Prostate gland (tissue), 2 donors: ENCODE data around the gene CPLANE2.
A peak's percentile ranks its signal among the peaks of the same experiment; 100 is the strongest.

Source experiments
- CTCF ChIP-seq, 4 experiments: fragments of 200-600 bp in 2 of 4; fragments of 450-650 bp in 2 of 4; sonication (generic) in 2 of 4; IDR thresholded peaks; 1 replicate in 3 of 4; 2 replicates in 1 of 4; pipeline ENCODE4 v1.5.1; 2016 to 2019; ENCODE audit warnings: antibody characterized with exemption in 4 of 4, mild to moderate bottlenecking in 2 of 4, moderate library complexity in 2 of 4
- POLR2A ChIP-seq: fragments of 450-650 bp; IDR thresholded peaks from one replicate; pipeline ENCODE4 v1.6.1; 2016; ENCODE audit warnings: antibody characterized with exemption, mild to moderate bottlenecking

DNA sequence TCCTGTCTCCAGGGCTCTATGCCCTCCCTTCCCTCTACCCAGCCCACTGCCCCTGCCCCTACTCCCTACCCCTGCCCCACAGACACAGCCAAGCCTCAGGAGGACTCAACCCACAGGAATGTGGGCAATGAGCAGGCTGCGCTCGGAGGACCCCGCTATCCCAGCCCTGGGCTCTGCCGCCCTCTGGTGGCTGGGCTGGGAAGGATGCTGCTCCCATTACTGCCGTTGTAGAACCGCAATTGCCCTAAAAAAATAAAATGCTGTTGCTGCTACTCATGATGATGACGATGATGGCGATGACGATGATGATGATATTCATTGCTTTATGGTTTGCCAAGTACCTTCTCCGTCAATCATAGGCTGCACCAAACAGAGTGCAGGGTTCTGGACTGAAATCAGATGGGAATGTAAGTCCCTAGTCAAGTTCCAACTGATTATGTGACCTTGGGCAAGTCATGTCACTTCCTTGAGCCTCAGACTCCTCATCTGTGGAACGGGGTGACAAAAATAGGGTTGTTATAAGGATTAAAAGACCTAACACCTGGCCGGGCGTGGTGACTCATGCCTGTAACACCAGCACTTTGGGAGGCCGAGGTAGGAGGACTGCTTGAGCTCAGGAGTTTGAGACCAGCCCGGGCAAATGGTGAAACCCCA, 49.1 kb downstream of the CPLANE2 start:
- TF ChIP-seq CTCF (IDR thresholded peaks at IDR 0.05) (peak; percentile 98), POLR2A (no peak)
